ENCODE data around the gene UXS1.

DNA sequence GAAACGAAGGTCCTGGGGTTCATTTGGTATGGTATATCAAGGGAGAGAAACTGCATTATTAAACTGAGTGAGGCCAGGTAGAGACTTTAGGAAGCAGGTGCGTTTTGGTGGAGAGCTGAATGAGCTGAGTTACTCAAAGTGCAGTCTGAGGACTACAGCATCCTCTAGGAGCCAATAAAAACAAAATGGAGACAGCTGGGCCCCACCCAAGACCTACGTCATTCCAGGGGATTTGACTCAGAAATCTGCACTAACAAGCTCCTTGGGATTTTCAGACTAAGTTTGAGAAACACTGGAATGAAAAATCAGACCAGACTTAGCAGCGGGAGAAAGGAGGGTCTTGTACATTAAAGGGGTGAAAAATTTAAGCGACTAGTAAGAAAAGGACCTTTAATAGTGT lies 131.5 kb downstream of the UXS1 start:
- TF ChIP-seq, protein P1, sequence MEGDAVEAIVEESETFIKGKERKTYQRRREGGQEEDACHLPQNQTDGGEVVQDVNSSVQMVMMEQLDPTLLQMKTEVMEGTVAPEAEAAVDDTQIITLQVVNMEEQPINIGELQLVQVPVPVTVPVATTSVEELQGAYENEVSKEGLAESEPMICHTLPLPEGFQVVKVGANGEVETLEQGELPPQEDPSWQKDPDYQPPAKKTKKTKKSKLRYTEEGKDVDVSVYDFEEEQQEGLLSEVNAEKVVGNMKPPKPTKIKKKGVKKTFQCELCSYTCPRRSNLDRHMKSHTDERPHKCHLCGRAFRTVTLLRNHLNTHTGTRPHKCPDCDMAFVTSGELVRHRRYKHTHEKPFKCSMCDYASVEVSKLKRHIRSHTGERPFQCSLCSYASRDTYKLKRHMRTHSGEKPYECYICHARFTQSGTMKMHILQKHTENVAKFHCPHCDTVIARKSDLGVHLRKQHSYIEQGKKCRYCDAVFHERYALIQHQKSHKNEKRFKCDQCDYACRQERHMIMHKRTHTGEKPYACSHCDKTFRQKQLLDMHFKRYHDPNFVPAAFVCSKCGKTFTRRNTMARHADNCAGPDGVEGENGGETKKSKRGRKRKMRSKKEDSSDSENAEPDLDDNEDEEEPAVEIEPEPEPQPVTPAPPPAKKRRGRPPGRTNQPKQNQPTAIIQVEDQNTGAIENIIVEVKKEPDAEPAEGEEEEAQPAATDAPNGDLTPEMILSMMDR (conservative IDR thresholded peaks at IDR 0.05; ENCODE audit: low read length) = no peak
- TF ChIP-seq EZH2phosphoT487 (IDR thresholded peaks at IDR 0.05; ENCODE audit: borderline replicate concordance, low read depth, low read length) = no peak
